IgD-negative memory B cell (primary cell): Measurements from ENCODE around the gene GNG10. TPM values are rescaled to one million over a fixed set of nuclear protein-coding genes. Genes with fewer than 3 reads are reported as not detected.

Source experiments
- polyA plus RNA-seq: library from polyadenylated mRNA; unstranded; fragments of 300-500 nt; fragmentation: Illumina TruSeq; gene quantifications from one replicate; pipeline ENCODE4 v1.2.3, GENCODE V29; 2021

The GNG10 gene
- polyA plus RNA-seq, 1 donor from 2014 or later, result 16.2 TPM

Other genes with a start within 250 kb of the GNG10 start
- gene ECPAS, start 177.2 kb upstream of the GNG10 start, polyA plus RNA-seq, result 10.9 TPM
- gene ZNF483, start 136.4 kb upstream of the GNG10 start, polyA plus RNA-seq, result 1.5 TPM
- 0.15 TPM for gene PTGR1, start 62.0 kb upstream of the GNG10 start, polyA plus RNA-seq
- 3.6 TPM for gene DNAJC25, start 30.3 kb upstream of the GNG10 start, polyA plus RNA-seq
- gene SHOC1, start 133.3 kb downstream of the GNG10 start, polyA plus RNA-seq, result not detected
- gene UGCG, start 235.2 kb downstream of the GNG10 start, polyA plus RNA-seq, result 23.7 TPM